ENCODE measurements around the gene ORAI1. TPM values are rescaled to one million over a fixed set of nuclear protein-coding genes. Genes with fewer than 3 reads are reported as not detected.
"Not testable (repeated sequence)": the region's sequence is repeated elsewhere in the genome, so short reads cannot be mapped to it uniquely, and the experiment has no call there.

The ORAI1 gene
- total RNA-seq, 1 experiment from 2014 or later, result 12.2 TPM

GRCh38 chr12:121679661-121680197, 53.4 kb downstream of the ORAI1 start:
- not testable (repeated sequence) for DNase-seq; H3K27me3 ChIP-seq; H3K27ac ChIP-seq; H3K36me3 ChIP-seq; H3K9me3 ChIP-seq (replicated peaks); H3K4me3 ChIP-seq
- peaks cover 13% of the 10 kb centered on the region for H3K4me1 ChIP-seq

GRCh38 chr12:121688966-121689365, 62.6 kb downstream of the ORAI1 start:
- DNase-seq, result no peak
- Histone ChIP-seq H3K27me3 (no peaks in the 10 kb centered on the region), H3K36me3 (no peaks in the 10 kb centered on the region), H3K27ac (no peak overlapping the region), H3K9me3 (replicated peaks) (no peaks in the 10 kb centered on the region), H3K4me3 (no peak overlapping the region), H3K4me1 (peaks cover 7% of the 10 kb centered on the region; the same call in 1 of the 2 replicates)

DNA sequence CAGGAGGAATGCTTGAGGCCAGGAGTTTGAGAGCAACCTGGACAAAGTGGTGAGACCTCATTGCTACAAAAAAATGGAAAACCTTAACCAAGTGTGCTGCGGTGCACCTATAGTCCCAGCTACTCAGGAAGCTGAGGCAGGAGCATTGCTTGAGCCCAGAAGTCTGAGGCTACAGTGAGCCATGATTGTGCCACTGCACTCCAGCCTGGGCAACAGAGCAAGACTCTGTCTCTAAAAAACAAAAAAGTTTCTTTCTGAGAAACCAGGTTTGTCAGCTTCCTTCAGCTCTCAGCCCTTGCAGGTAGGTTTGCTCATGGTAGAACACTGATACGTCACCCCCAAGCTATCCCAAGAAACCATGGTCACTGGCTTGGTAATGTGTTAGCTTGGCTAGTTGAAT, 63.1 kb downstream of the ORAI1 start:
- H3K27ac ChIP-seq, result no peak overlapping the region
- H3K4me1 ChIP-seq, result peaks cover 7% of the 10 kb centered on the region; the same call in 1 of the 2 replicates
- DNase-seq, result no peak
- H3K27me3 ChIP-seq, result no peaks in the 10 kb centered on the region
- H3K4me3 ChIP-seq, result no peak overlapping the region
- no peaks in the 10 kb centered on the region for H3K9me3 ChIP-seq (replicated peaks)
- H3K36me3 ChIP-seq, result no peaks in the 10 kb centered on the region

Other genes starting within 250 kb of the ORAI1 start
- gene RNF34, start 226.4 kb upstream of the ORAI1 start, total RNA-seq (2014; rRNA removed; shearing (Covaris generic)), result 61.0 and 66.2 TPM in 2 replicates
- 44.0 and 48.4 TPM in 2 replicates for gene KDM2B, start 45.5 kb upstream of the ORAI1 start, total RNA-seq (2014; rRNA removed; shearing (Covaris generic))
- gene MORN3, start 43.1 kb downstream of the ORAI1 start, total RNA-seq (2014; rRNA removed; shearing (Covaris generic)), result 0.68 and 0.75 TPM in 2 replicates
- 23.9 and 25.5 TPM in 2 replicates for gene TMEM120B, start 86.2 kb downstream of the ORAI1 start, total RNA-seq (2014; rRNA removed; shearing (Covaris generic))
- 2.8 and 5.2 TPM in 2 replicates for gene RHOF, start 167.2 kb downstream of the ORAI1 start, total RNA-seq (2014; rRNA removed; shearing (Covaris generic))
- 3.2 and 3.8 TPM in 2 replicates for gene SETD1B, start 177.5 kb downstream of the ORAI1 start, total RNA-seq (2014; rRNA removed; shearing (Covaris generic))
- gene HPD, start 232.3 kb downstream of the ORAI1 start, total RNA-seq (2014; rRNA removed; shearing (Covaris generic)), result not detected in 2 replicates

Data from SJCRH30 (cell line).